ENCODE measurements around the gene HEATR5A.

DNA sequence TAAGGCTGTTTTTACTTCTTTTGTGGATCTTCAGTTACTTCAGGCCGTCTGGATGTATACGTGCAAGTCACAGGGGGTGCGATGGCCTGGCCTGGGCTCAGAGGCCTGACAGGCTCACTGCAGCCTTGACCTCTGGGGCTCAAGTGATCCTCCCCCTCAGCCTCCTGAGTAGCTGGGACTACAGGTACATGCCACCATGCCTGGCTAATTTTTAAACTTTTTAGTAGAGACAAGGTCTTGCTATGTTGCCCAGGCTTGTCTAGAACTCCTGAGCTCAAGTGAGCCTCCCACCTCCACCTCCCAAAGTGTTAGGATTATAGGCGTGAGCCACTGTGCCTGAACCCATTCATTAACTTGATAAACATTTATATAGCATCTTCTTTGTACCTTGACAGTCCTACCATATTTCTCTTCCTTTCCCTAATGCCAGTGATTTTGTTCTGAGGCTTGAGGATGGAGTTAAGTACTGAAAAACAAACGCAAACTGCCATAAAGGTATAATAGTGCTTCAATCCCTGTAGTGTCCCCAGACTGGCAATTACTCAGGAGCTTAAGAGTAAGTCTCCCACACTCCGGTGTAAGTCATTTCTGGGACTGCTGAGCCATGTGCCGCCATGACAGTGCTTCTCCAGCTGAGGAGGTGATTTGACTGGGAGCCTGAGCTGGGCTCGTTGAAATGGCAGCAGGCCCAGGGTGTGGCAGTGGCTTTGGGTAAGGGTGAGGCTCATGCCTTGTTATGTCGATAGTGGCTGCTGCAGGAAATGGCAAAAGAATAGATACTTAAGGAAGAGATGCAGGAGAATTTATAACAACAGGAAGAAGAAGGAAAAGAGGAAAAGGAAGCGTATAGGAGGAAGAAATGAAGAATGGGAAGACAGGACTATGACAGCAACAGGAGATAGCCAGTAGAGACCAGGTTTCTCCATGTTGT lies 169.1 kb downstream of the HEATR5A start:
- TF ChIP-seq IRF3 (IDR thresholded peaks at IDR 0.05; ENCODE audit: low read depth, low read length) (no peak), TAF1 (IDR thresholded peaks at IDR 0.05; ENCODE audit: borderline replicate concordance, low read depth, low read length) (no peak), CTCF (IDR thresholded peaks at IDR 0.05) (no peak), YY1 (IDR thresholded peaks at IDR 0.05; ENCODE audit: low read depth) (no peak), EP300 (IDR thresholded peaks at IDR 0.05; ENCODE audit: borderline replicate concordance in 1 of 2, low read depth in 1 of 2, low read length in 1 of 2) (no peak), POLR2AphosphoS5 (IDR thresholded peaks at IDR 0.05; ENCODE audit: low read depth, low read length) (no peak), SIN3A (IDR thresholded peaks at IDR 0.05; ENCODE audit: borderline replicate concordance, low read depth, low read length) (no peak), RAD21 (IDR thresholded peaks at IDR 0.05; ENCODE audit: low read length) (no peak), CHD2 (IDR thresholded peaks at IDR 0.05; ENCODE audit: low read length, partially characterized antibody) (no peak)
